ENCODE data around the gene RBM44.
"Not testable (repeated sequence)": the region's sequence is repeated elsewhere in the genome, so short reads cannot be mapped to it uniquely, and the experiment has no call there.

Gene RBM44

GRCh38 chr2:237859082-237859433 is 60.5 kb downstream of the RBM44 start:
- FAIRE-seq, result no peak

- no peak for FAIRE-seq
Measured at GRCh38 chr2:237859533-237860272, 61.1 kb downstream of the RBM44 start, which contains the start of gene RAMP1. Gene RAMP1, plus strand, starts transcription at chr2:237859623. Its CDS starts 53 bp downstream, at chr2:237859676.

GRCh38 chr2:237860273-237860935 is 61.8 kb downstream of the RBM44 start:
- FAIRE-seq, result no peak

- FAIRE-seq, result no peak
Measured at GRCh38 chr2:237861875-237862527, 63.4 kb downstream of the RBM44 start.

- FAIRE-seq, result no peak
Measured at GRCh38 chr2:237862528-237862895, 63.9 kb downstream of the RBM44 start.

GRCh38 chr2:237863102-237863511 is 64.5 kb downstream of the RBM44 start:
- FAIRE-seq, result no peak

GRCh38 chr2:237863689-237864443 is 65.3 kb downstream of the RBM44 start:
- no peak for FAIRE-seq

GRCh38 chr2:237864444-237864931 is 65.9 kb downstream of the RBM44 start:
- no peak for FAIRE-seq

GRCh38 chr2:237864940-237865622 is 66.5 kb downstream of the RBM44 start:
- no peak for FAIRE-seq

GRCh38 chr2:237865623-237866041 is 67.1 kb downstream of the RBM44 start:
- FAIRE-seq, result no peak

- no peak for FAIRE-seq
Measured at GRCh38 chr2:237866101-237866621, 67.6 kb downstream of the RBM44 start.

- FAIRE-seq, result no peak
Measured at GRCh38 chr2:237867465-237867864, 68.9 kb downstream of the RBM44 start.

- not testable (repeated sequence) for FAIRE-seq
Measured at GRCh38 chr2:237868074-237868473, 69.5 kb downstream of the RBM44 start.

- no peak for FAIRE-seq
Measured at GRCh38 chr2:237868631-237869342, 70.2 kb downstream of the RBM44 start.

GRCh38 chr2:237869343-237870102 is 70.9 kb downstream of the RBM44 start:
- FAIRE-seq, result no peak

- no peak for FAIRE-seq
Measured at GRCh38 chr2:237870126-237870525, 71.5 kb downstream of the RBM44 start.

GRCh38 chr2:237870754-237871651 is 72.4 kb downstream of the RBM44 start:
- FAIRE-seq, result no peak

GRCh38 chr2:237872178-237872887 is 73.8 kb downstream of the RBM44 start:
- no peak for FAIRE-seq

GRCh38 chr2:237873421-237873831 is 74.8 kb downstream of the RBM44 start:
- no peak for FAIRE-seq

All from islet of Langerhans (tissue), 1 donor.